A549 (cell line): ENCODE results near the gene SLC6A19. TPM values are rescaled to one million over a fixed set of nuclear protein-coding genes. Genes with fewer than 3 reads are reported as not detected.

Source experiments
- ATAC-seq, 2 experiments: fragments of 200-7000 bp in 1 of 2; fragments of >200 bp in 1 of 2; cut with Nextera tagmentation in 1 of 2; cut with Tn5 transposase in 1 of 2; 3 replicates each; pipeline versions ENCODE4 v1.8.0 to v1.9.1; 2018 to 2020; ENCODE audit warnings: mild to moderate bottlenecking in 1 of 2, moderate library complexity in 1 of 2
- CTCF ChIA-PET: fragments of 300-600 bp; sonication (Branson Sonifier 250); formaldehyde crosslinking; extraction: SDS; loops from one replicate; lab custom pipeline; 2021; ENCODE audit warnings: antibody characterized with exemption, inconsistent platforms; lab: Yijun Ruan, JAX
- POLR2A ChIA-PET: fragments of 350-600 bp; formaldehyde crosslinking; extraction: SDS; loops from one replicate; lab custom pipeline; 2021; ENCODE audit warnings: antibody characterized with exemption, inconsistent platforms; lab: Yijun Ruan, JAX
- DNase-seq, 2 experiments: peaks; one replicate each; pipeline versions ENCODE4 v3.0.0 to v3.0.0-alpha.2; 2011 to 2016; ENCODE audit warnings: low read depth in 1 of 2, low spot score in 1 of 2
- FAIRE-seq: peaks from 2 replicates; lab custom pipeline; 2011; peaks lifted over from hg19 to GRCh38; lab: Jason Lieb, UNC
- H3K27ac ChIP-seq, 2 experiments: fragments of >200 bp; sonication (Bioruptor Twin); formaldehyde crosslinking; 3 replicates each; pipeline ENCODE4 v1.5.1; 2016 to 2017
- H3K4me1 ChIP-seq: fragments of >200 bp; sonication (Bioruptor Twin); formaldehyde crosslinking; 3 replicates; pipeline ENCODE4 v1.6.1; 2016
- H3K4me2 ChIP-seq: fragments of >200 bp; sonication (Bioruptor Twin); formaldehyde crosslinking; 3 replicates; pipeline ENCODE4 v1.6.1; 2016
- H3K4me3 ChIP-seq: fragments of >200 bp; sonication (Bioruptor Twin); formaldehyde crosslinking; 3 replicates; pipeline ENCODE4 v1.5.1; 2016
- H3K9me3 ChIP-seq: fragments of >200 bp; sonication (Bioruptor Twin); formaldehyde crosslinking; 3 replicates; pipeline ENCODE4 v1.6.1; 2016
- CEBPB ChIP-seq, 2 experiments: fragments of >200 bp in 1 of 2; sonication (Bioruptor Twin) in 1 of 2; formaldehyde crosslinking in 1 of 2; IDR thresholded peaks; 2 replicates each; pipeline ENCODE4 v1.6.1; 2012 to 2016
- EHF ChIP-seq: fragments of 250-450 bp; sonication (Bioruptor Pico); IDR thresholded peaks from 2 replicates; pipeline ENCODE4 v1.5.0; 2020; ENCODE audit warnings: mild to moderate bottlenecking
- FOSB ChIP-seq: fragments of 250-450 bp; sonication (Bioruptor Pico); IDR thresholded peaks from 2 replicates; pipeline ENCODE4 v1.5.0; 2020; ENCODE audit warnings: mild to moderate bottlenecking, moderate library complexity
- FOSL2 ChIP-seq, 2 experiments: fragments of 450-650 bp in 1 of 2; fragments of >200 bp in 1 of 2; sonication (Bioruptor Twin) in 1 of 2; formaldehyde crosslinking; IDR thresholded peaks; 2 replicates each; pipeline versions ENCODE4 v1.5.0 to v1.6.1; 2016 to 2020; ENCODE audit warnings: mild to moderate bottlenecking in 1 of 2, moderate library complexity in 1 of 2
- FOXS1 ChIP-seq: fragments of 250-450 bp; sonication (Bioruptor Pico); IDR thresholded peaks from 2 replicates; pipeline ENCODE4 v1.5.0; 2020; ENCODE audit warnings: mild to moderate bottlenecking, moderate library complexity
- HDAC2 ChIP-seq: fragments of 200-600 bp; sonication (generic); IDR thresholded peaks from 2 replicates; pipeline ENCODE4 v1.6.1; 2016
- HEYL ChIP-seq: fragments of 250-450 bp; sonication (Bioruptor Pico); IDR thresholded peaks from 2 replicates; pipeline ENCODE4 v1.8.0; 2021; ENCODE audit warnings: mild to moderate bottlenecking, moderate library complexity
- HOXA7 ChIP-seq: fragments of 250-450 bp; sonication (Bioruptor Pico); IDR thresholded peaks from 2 replicates; pipeline ENCODE4 v1.5.0; 2020; ENCODE audit warnings: mild to moderate bottlenecking, moderate library complexity
- HOXB13 ChIP-seq: fragments of 250-450 bp; sonication (Bioruptor Pico); IDR thresholded peaks from 2 replicates; pipeline ENCODE4 v1.5.0; 2020; ENCODE audit warnings: low read depth, mild to moderate bottlenecking, moderate library complexity
- HOXB5 ChIP-seq: fragments of 250-450 bp; sonication (Bioruptor Pico); IDR thresholded peaks from 2 replicates; pipeline ENCODE4 v1.5.0; 2020; ENCODE audit warnings: mild to moderate bottlenecking, moderate library complexity
- JUN ChIP-seq, 2 experiments: fragments of >200 bp; sonication (Bioruptor Twin); formaldehyde crosslinking; IDR thresholded peaks; 2 replicates in 1 of 2; 3 replicates in 1 of 2; pipeline ENCODE4 v1.6.1; 2016 to 2017
- JUNB ChIP-seq: fragments of >200 bp; sonication (Bioruptor Twin); formaldehyde crosslinking; IDR thresholded peaks from 2 replicates; pipeline ENCODE4 v1.6.1; 2016
- NFE2L2 ChIP-seq: fragments of 150-350 bp; conservative IDR thresholded peaks from 2 replicates; pipeline ENCODE4 v1.6.1; 2014; ENCODE audit warnings: low read length
- RAD21 ChIP-seq, 2 experiments: fragments of >200 bp in 1 of 2; sonication (Bioruptor Twin) in 1 of 2; formaldehyde crosslinking in 1 of 2; IDR thresholded peaks in 1 of 2; conservative IDR thresholded peaks in 1 of 2; 2 replicates in 1 of 2; 3 replicates in 1 of 2; pipeline ENCODE4 v1.6.1; 2012 to 2018; ENCODE audit warnings: inconsistent platforms in 1 of 2
- SMC3 ChIP-seq: fragments of >200 bp; sonication (Bioruptor Twin); formaldehyde crosslinking; IDR thresholded peaks from 3 replicates; pipeline ENCODE4 v1.6.1; 2018; ENCODE audit warnings: inconsistent platforms
- WGBS: methylation state at CpG from one replicate; pipeline ENCODE4 v1.1.6; 2017; ENCODE audit errors: missing lambda C conversion rate; 5-methylcytosine and 5-hydroxymethylcytosine counted together
- polyA plus RNA-seq, 4 experiments: library from polyadenylated mRNA; depleted of rRNA in 3 of 4; stranded (reverse); fragments of >200 nt; fragmentation: RNase III in 1 of 4; extraction: RNeasy Plus Mini Kit Qiagen cat#74134 plus additional on column Dnase treatment in 1 of 4; gene quantifications; 2 replicates in 3 of 4; 3 replicates in 1 of 4; pipeline ENCODE4 v1.2.3, GENCODE V29; 2011 to 2017
- TF ChIP-seq, protein P1 (sequence below): fragments of 250-450 bp; sonication (Bioruptor Pico); IDR thresholded peaks from 2 replicates; pipeline ENCODE4 v1.5.0; 2020; ENCODE audit warnings: low read depth, mild to moderate bottlenecking, moderate library complexity
- TF ChIP-seq, protein P2 (sequence below): fragments of >200 bp; sonication (Bioruptor Twin); formaldehyde crosslinking; IDR thresholded peaks from 2 replicates; pipeline ENCODE4 v1.6.1; 2016
- TF ChIP-seq, protein P3 (sequence below): fragments of 150-350 bp; IDR thresholded peaks from 2 replicates; pipeline ENCODE4 v1.6.1; 2014; ENCODE audit warnings: low read depth, mild to moderate bottlenecking, low read length
- TF ChIP-seq, protein P4 (sequence below): fragments of 200-600 bp; sonication (generic); IDR thresholded peaks from 2 replicates; pipeline ENCODE4 v1.6.1; 2016; ENCODE audit warnings: antibody characterized with exemption, mild to moderate bottlenecking, moderate library complexity
- TF ChIP-seq, protein P5 (sequence below): IDR thresholded peaks from 2 replicates; pipeline ENCODE4 v1.6.1; 2012; ENCODE audit warnings: low read depth, borderline replicate concordance

Gene SLC6A19
- polyA plus RNA-seq, 2 of the 4 experiments (the other 2 are of a cell fraction): 0.01 TPM; not detected in 1

DNA sequence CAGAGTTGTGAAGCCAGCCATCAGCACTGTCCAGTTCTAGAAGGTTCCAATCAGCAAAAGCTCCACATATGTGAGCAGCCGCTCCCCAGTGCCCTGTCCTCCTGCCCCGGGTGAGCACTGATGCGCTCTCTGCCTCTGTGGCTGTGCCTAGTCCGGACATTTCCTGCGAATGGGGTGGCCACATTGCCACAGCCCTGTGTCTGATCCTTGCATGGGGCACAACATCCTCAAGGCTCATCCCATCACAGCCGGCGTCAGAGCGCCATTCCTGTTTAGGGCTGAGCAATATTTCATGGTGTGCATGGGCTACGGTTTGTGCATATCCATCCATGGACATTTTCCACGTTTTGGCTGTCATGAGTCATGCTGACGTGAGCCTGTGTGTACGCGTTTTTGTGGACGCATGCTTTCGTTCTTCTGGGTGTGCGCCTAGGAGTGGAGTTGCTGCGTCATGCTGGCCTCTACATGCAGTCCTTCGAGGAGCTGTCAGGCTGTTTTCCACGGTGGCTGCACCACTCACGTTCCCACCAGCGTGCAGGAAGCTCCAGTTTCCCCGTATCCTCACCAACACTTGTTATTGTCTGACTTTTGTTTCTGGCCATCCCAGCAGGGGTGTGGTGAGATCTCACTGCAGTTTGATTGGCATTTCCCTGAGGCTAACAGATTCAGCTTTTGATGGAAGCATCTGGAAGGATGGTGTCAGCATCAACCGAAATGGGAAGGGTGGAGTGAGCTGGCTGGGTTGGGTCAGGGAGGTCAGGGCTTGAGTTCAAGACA, 14.1 kb downstream of the SLC6A19 start:
- no peak for DNase-seq
- H3K4me2 ChIP-seq: no peak overlapping the region
- H3K27ac ChIP-seq: no peak overlapping the region
- H3K4me3 ChIP-seq: no peak overlapping the region
- H3K4me1 ChIP-seq: no peaks in the 10 kb centered on the region
- no peak for FAIRE-seq
- 59% methylated on average over 22 of the region's 23 CpGs for WGBS
- ATAC-seq: no peak
- TF ChIP-seq JUN (IDR thresholded peaks at IDR 0.05): no peak
- no peak for TF ChIP-seq EHF (CRISPR knock-in tag)
- no peak for TF ChIP-seq JUNB
- no peak for TF ChIP-seq HDAC2
- TF ChIP-seq, protein P1, sequence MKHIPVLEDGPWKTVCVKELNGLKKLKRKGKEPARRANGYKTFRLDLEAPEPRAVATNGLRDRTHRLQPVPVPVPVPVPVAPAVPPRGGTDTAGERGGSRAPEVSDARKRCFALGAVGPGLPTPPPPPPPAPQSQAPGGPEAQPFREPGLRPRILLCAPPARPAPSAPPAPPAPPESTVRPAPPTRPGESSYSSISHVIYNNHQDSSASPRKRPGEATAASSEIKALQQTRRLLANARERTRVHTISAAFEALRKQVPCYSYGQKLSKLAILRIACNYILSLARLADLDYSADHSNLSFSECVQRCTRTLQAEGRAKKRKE (CRISPR knock-in tag): no peak
- TF ChIP-seq HOXB5 (CRISPR knock-in tag): no peak
- no peak for TF ChIP-seq CEBPB (IDR thresholded peaks at IDR 0.05)
- TF ChIP-seq NFE2L2: no peak
- no peak for TF ChIP-seq RAD21 (conservative IDR thresholded peaks at IDR 0.05 in 1 of 2, IDR thresholded peaks at IDR 0.05 in 1 of 2)
- no peak for TF ChIP-seq FOXS1 (CRISPR knock-in tag)
- TF ChIP-seq, protein P2, sequence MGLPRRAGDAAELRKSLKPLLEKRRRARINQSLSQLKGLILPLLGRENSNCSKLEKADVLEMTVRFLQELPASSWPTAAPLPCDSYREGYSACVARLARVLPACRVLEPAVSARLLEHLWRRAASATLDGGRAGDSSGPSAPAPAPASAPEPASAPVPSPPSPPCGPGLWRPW: no peak
- TF ChIP-seq SMC3: no peak
- TF ChIP-seq HOXB13 (CRISPR knock-in tag): no peak
- TF ChIP-seq, protein P3, sequence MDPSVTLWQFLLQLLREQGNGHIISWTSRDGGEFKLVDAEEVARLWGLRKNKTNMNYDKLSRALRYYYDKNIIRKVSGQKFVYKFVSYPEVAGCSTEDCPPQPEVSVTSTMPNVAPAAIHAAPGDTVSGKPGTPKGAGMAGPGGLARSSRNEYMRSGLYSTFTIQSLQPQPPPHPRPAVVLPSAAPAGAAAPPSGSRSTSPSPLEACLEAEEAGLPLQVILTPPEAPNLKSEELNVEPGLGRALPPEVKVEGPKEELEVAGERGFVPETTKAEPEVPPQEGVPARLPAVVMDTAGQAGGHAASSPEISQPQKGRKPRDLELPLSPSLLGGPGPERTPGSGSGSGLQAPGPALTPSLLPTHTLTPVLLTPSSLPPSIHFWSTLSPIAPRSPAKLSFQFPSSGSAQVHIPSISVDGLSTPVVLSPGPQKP: no peak
- TF ChIP-seq FOSB (CRISPR knock-in tag): no peak
- TF ChIP-seq, protein P4, sequence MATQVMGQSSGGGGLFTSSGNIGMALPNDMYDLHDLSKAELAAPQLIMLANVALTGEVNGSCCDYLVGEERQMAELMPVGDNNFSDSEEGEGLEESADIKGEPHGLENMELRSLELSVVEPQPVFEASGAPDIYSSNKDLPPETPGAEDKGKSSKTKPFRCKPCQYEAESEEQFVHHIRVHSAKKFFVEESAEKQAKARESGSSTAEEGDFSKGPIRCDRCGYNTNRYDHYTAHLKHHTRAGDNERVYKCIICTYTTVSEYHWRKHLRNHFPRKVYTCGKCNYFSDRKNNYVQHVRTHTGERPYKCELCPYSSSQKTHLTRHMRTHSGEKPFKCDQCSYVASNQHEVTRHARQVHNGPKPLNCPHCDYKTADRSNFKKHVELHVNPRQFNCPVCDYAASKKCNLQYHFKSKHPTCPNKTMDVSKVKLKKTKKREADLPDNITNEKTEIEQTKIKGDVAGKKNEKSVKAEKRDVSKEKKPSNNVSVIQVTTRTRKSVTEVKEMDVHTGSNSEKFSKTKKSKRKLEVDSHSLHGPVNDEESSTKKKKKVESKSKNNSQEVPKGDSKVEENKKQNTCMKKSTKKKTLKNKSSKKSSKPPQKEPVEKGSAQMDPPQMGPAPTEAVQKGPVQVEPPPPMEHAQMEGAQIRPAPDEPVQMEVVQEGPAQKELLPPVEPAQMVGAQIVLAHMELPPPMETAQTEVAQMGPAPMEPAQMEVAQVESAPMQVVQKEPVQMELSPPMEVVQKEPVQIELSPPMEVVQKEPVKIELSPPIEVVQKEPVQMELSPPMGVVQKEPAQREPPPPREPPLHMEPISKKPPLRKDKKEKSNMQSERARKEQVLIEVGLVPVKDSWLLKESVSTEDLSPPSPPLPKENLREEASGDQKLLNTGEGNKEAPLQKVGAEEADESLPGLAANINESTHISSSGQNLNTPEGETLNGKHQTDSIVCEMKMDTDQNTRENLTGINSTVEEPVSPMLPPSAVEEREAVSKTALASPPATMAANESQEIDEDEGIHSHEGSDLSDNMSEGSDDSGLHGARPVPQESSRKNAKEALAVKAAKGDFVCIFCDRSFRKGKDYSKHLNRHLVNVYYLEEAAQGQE: no peak
- no peak for TF ChIP-seq HEYL (CRISPR knock-in tag)
- TF ChIP-seq, protein P5, sequence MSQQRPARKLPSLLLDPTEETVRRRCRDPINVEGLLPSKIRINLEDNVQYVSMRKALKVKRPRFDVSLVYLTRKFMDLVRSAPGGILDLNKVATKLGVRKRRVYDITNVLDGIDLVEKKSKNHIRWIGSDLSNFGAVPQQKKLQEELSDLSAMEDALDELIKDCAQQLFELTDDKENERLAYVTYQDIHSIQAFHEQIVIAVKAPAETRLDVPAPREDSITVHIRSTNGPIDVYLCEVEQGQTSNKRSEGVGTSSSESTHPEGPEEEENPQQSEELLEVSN: no peak
- TF ChIP-seq FOSL2 (IDR thresholded peaks at IDR 0.05): no peak
- TF ChIP-seq FOSL2 (CRISPR knock-in tag; IDR thresholded peaks at IDR 0.05): no peak
- no peak for TF ChIP-seq HOXA7
- no peaks in the 10 kb centered on the region for H3K9me3 ChIP-seq
- ChIA-PET CTCF (interaction anchor here (1.1 to 1.4 kb wide), 3 partner anchors 12 to 430 kb away, joined by 3 to 4 read pairs (median 3); no protein-coding TSS in a partner anchor), POLR2A (no interaction called here)
